Tibial artery (tissue), 4 donors: Measurements from ENCODE around the gene MARS2.
A peak's percentile ranks its signal among the peaks of the same experiment; 100 is the strongest.

ENCODE experiments used
- DNase-seq, 2 donors: peaks; one replicate each; pipeline ENCODE4 v3.0.0-alpha.2; 2019
- H3K27ac ChIP-seq, 2 donors: fragments of 200-600 bp; sonication (generic) in 1 of 2; 1 replicate in 1 of 2; 2 replicates in 1 of 2; pipeline ENCODE4 v1.5.1; 2018 to 2019; ENCODE audit warnings: mild to moderate bottlenecking in 1 of 2
- H3K27me3 ChIP-seq, 2 donors: fragments of 200-600 bp; sonication (generic) in 1 of 2; one replicate each; pipeline versions ENCODE4 v1.5.1 to v1.6.0; 2016 to 2019
- H3K36me3 ChIP-seq, 3 donors: fragments of 200-600 bp; sonication (generic) in 2 of 3; one replicate each; pipeline ENCODE4 v1.5.1; 2016 to 2019; ENCODE audit warnings: mild to moderate bottlenecking in 2 of 3
- H3K4me1 ChIP-seq, 4 donors: fragments of 200-600 bp; sonication (generic) in 2 of 4; 1 replicate in 3 of 4; 2 replicates in 1 of 4; pipeline ENCODE4 v1.5.1; 2016 to 2019
- H3K4me3 ChIP-seq, 2 donors: fragments of 200-600 bp; sonication (generic) in 1 of 2; 1 replicate in 1 of 2; 2 replicates in 1 of 2; pipeline ENCODE4 v1.5.1; 2018 to 2019; ENCODE audit warnings: mild to moderate bottlenecking in 2 of 2
- H3K9me3 ChIP-seq, 3 donors: fragments of 200-600 bp; sonication (generic) in 1 of 3; one replicate each; pipeline ENCODE4 v1.5.1; 2016 to 2019
- CTCF ChIP-seq, 2 experiments: fragments of 200-600 bp in 1 of 2; fragments of 450-650 bp in 1 of 2; IDR thresholded peaks; one replicate each; pipeline ENCODE4 v1.5.1; 2017 to 2019; ENCODE audit warnings: antibody characterized with exemption in 2 of 2, mild to moderate bottlenecking in 1 of 2, moderate library complexity in 1 of 2
- intact Hi-C: fragments of 100-400 bp; cut with DNase I; formaldehyde crosslinking; loops from one replicate; pipeline ENCODE4 v1.15.0; 2023; ENCODE audit warnings: low total_unique reads

MARS2 gene

DNA sequence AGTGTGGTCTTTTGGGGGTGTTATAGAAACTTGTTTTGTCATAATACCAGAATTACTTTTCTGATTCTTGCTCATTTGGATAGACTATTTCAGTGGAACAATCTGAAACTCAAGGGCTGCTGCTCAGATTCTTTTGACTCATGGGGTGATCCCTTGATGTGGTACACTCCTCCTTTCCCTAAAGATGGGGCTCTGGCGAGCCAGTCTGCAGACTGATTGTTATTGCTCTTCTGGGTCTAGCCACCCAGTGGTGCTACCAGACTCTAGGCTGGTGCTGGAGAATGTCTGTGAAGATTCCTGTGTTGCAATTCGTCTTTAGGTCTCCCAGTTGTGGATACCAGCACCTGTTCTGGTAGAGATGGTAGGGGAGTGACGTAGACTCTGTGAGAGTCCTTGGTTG lies 4.2 kb upstream of the MARS2 start:
- Histone ChIP-seq H3K9me3 (no peaks in the 10 kb centered on the region), H3K36me3 (no peaks in the 10 kb centered on the region), H3K4me1 (peaks cover 0 to 8% (median under 1%) of the 10 kb centered on the region in 4 donors), H3K4me3 (no peak overlapping the region), H3K27ac (no peak overlapping the region), H3K27me3 (no peaks in the 10 kb centered on the region)
- DNase-seq, result no peak
- intact Hi-C loops, result loop anchor here (10.0 kb wide), 2 partner anchors 266 to 424 kb away; partner anchors contain the start of gene SF3B1
- no peak for TF ChIP-seq CTCF (IDR thresholded peaks at IDR 0.05)

- H3K4me3 ChIP-seq, result peak overlapping the region; percentile 89
- no peak for TF ChIP-seq CTCF (IDR thresholded peaks at IDR 0.05)
- no peak for DNase-seq
- H3K27ac ChIP-seq, result peak overlapping the region; percentile 70 to 76
- intact Hi-C loops, result loop anchor here (2.0 to 10.0 kb wide), 4 partner anchors 186 to 420 kb away; partner anchors contain the start of genes COQ10B and SF3B1
- H3K9me3 ChIP-seq, result no peaks in the 10 kb centered on the region
- no peaks in the 10 kb centered on the region for H3K36me3 ChIP-seq
- H3K27me3 ChIP-seq, result no peaks in the 10 kb centered on the region
- peaks cover 0 to 42% (median 25%) of the 10 kb centered on the region in 4 donors for H3K4me1 ChIP-seq
These were observed 592 bp upstream of the MARS2 start for GRCh38 chr2:197704434-197705120.

DNA sequence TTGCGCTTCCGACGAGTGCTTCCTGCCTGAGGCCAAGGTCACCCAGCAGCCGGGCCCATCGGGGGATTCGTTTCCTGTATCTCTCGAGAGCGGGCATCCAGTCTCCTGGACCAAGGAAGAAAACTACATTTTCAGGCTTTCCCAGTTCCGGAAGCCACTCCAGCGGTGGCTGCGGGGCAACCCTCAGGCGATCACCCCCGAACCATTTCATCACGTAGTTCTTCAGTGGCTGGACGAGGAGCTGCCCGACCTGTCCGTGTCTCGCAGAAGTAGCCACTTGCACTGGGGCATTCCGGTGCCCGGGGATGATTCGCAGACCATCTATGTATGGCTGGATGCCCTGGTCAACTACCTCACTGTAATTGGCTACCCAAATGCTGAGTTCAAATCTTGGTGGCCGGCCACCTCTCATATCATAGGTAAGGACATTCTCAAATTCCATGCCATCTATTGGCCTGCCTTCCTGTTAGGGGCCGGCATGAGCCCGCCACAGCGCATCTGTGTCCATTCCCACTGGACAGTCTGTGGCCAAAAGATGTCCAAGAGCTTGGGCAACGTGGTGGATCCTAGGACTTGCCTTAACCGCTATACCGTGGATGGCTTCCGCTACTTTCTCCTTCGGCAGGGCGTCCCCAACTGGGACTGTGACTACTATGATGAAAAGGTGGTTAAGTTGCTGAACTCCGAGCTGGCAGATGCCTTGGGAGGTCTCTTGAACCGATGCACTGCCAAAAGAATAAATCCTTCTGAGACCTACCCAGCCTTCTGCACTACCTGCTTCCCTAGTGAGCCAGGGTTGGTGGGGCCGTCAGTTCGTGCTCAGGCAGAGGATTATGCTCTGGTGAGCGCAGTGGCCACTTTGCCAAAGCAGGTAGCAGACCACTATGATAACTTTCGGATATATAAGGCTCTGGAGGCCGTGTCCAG lies 1.0 kb downstream of the MARS2 start:
- TF ChIP-seq CTCF (IDR thresholded peaks at IDR 0.05), result no peak
- intact Hi-C loops, result loop anchor here (2.0 to 10.0 kb wide), 4 partner anchors 187 to 419 kb away; partner anchors contain the start of genes COQ10B and SF3B1
- DNase-seq, result no peak

GRCh38 chr2:197706839-197707207 lies 1.7 kb downstream of the MARS2 start:
- no peak for TF ChIP-seq CTCF (IDR thresholded peaks at IDR 0.05)
- H3K4me3 ChIP-seq, result peak overlapping the region; percentile 89
- DNase-seq, result no peak

More for the DNA sequence above, 1.0 kb downstream of the MARS2 start:
- Histone ChIP-seq H3K9me3 (no peaks in the 10 kb centered on the region), H3K36me3 (peaks cover 0 to 4% (median 0%) of the 10 kb centered on the region in 3 donors), H3K4me1 (peaks cover 0 to 42% (median 26%) of the 10 kb centered on the region in 4 donors), H3K27ac (peak overlapping the region; percentile 70 to 73), H3K4me3 (peak overlapping the region; percentile 89), H3K27me3 (no peaks in the 10 kb centered on the region)

More at GRCh38 chr2:197706839-197707207, 1.7 kb downstream of the MARS2 start:
- Histone ChIP-seq H3K36me3 (peaks cover 0 to 4% (median 4%) of the 10 kb centered on the region in 3 donors), H3K4me1 (peaks cover 0 to 42% (median 28%) of the 10 kb centered on the region in 4 donors), H3K27me3 (no peaks in the 10 kb centered on the region), H3K27ac (no peak overlapping the region), H3K9me3 (no peaks in the 10 kb centered on the region)
- intact Hi-C loops, result loop anchor here (5.0 to 10.0 kb wide), 3 partner anchors 255 to 418 kb away; partner anchors contain the start of genes COQ10B and SF3B1
